ENCODE data around the gene VIPAS39. TPM values are rescaled to one million over a fixed set of nuclear protein-coding genes. Genes with fewer than 3 reads are reported as not detected.

VIPAS39 gene
- total and polyA plus RNA-seq, 2 of the 13 experiments (the other 11 are each of a cell fraction or from before 2014, with no cell fraction given): 13.3 to 21.5 TPM

DNA sequence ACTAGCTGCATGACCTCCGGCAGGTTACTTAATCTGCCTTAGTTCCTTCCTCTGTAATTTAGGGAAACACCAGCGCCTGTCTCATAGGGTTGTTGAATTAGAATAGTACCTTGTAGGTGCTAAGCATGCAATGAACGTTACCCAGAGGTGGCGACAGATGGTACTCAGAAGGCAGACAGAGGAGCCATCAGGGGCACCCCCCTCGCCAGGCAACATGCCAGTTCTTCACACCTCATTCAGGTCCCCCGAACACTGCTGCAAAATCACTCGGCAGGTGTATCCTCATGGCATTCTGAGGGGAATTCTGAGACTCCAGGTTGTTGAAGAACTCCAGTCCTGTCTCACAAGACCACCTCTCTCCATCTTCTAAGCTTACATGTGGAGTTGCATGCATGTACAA is 31.2 kb upstream of the VIPAS39 start (continued):
- TF ChIP-seq ETS1 (CRISPR knock-in tag; IDR thresholded peaks at IDR 0.05): no peak
- no peak for TF ChIP-seq SATB2 (CRISPR knock-in tag; IDR thresholded peaks at IDR 0.05)
- no peak for TF ChIP-seq TEAD3 (CRISPR knock-in tag; optimal IDR thresholded peaks at IDR 0.05; ENCODE audit: borderline replicate concordance)
- TF ChIP-seq, protein P1, sequence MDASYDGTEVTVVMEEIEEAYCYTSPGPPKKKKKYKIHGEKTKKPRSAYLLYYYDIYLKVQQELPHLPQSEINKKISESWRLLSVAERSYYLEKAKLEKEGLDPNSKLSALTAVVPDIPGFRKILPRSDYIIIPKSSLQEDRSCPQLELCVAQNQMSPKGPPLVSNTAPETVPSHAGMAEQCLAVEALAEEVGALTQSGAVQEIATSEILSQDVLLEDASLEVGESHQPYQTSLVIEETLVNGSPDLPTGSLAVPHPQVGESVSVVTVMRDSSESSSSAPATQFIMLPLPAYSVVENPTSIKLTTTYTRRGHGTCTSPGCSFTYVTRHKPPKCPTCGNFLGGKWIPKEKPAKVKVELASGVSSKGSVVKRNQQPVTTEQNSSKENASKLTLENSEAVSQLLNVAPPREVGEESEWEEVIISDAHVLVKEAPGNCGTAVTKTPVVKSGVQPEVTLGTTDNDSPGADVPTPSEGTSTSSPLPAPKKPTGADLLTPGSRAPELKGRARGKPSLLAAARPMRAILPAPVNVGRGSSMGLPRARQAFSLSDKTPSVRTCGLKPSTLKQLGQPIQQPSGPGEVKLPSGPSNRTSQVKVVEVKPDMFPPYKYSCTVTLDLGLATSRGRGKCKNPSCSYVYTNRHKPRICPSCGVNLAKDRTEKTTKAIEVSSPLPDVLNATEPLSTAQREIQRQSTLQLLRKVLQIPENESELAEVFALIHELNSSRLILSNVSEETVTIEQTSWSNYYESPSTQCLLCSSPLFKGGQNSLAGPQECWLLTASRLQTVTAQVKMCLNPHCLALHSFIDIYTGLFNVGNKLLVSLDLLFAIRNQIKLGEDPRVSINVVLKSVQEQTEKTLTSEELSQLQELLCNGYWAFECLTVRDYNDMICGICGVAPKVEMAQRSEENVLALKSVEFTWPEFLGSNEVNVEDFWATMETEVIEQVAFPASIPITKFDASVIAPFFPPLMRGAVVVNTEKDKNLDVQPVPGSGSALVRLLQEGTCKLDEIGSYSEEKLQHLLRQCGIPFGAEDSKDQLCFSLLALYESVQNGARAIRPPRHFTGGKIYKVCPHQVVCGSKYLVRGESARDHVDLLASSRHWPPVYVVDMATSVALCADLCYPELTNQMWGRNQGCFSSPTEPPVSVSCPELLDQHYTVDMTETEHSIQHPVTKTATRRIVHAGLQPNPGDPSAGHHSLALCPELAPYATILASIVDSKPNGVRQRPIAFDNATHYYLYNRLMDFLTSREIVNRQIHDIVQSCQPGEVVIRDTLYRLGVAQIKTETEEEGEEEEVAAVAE (CRISPR knock-in tag; IDR thresholded peaks at IDR 0.05; ENCODE audit: borderline replicate concordance): no peak
- no peak for TF ChIP-seq ZFP82 (CRISPR knock-in tag; IDR thresholded peaks at IDR 0.05; ENCODE audit: borderline replicate concordance)

GRCh38 chr14:77485901-77486678 is 28.7 kb upstream of the VIPAS39 start:
- WGBS (ENCODE audit: low lambda C conversion rate): 96% methylated on average over 7 of the region's 7 CpGs
- Histone ChIP-seq H3K36me3 (replicated peaks in 1 of 2; ENCODE audit: control insufficient read depth in 1 of 2, insufficient read depth in 2 of 2, low read length in 2 of 2) (peaks cover 24 to 35% of the 10 kb centered on the region in 2 experiments), H3K9me3 (ENCODE audit: low read length) (no peaks in the 10 kb centered on the region), H3K9ac (ENCODE audit: insufficient read depth, low read depth, low read length) (no peak overlapping the region), H3K79me2 (ENCODE audit: insufficient read depth, low read length) (no peaks in the 10 kb centered on the region), H3K27me3 (ENCODE audit: control insufficient read depth in 1 of 2, insufficient read depth in 2 of 2, low read length in 2 of 2) (no peaks in the 10 kb centered on the region), H4K20me1 (ENCODE audit: insufficient read depth, low read length) (peaks cover 3% of the 10 kb centered on the region; the same call in 1 of the 2 replicates), H3K4me2 (ENCODE audit: low read depth, low read length) (no peak overlapping the region), H2AFZ (ENCODE audit: low read length) (no peak overlapping the region), H3K4me1 (ENCODE audit: insufficient read depth, low read length) (no peaks in the 10 kb centered on the region), H3K4me3 (replicated peaks in 1 of 3; ENCODE audit: insufficient read depth in 1 of 3, low read depth in 2 of 3, low read length in 3 of 3) (no peak overlapping the region), H3K27ac (ENCODE audit: extremely low read length, insufficient read depth, low read length) (no peak overlapping the region)
- in situ Hi-C loops (cut with HindIII; ENCODE audit: extremely low pct_ligation_motif_present, low pct_unique_long_range_greater_than_20kb) (no loop called here), intact Hi-C loops (cut with micrococcal nuclease; ENCODE audit: unreplicated experiment) (no loop called here)
- ChIA-PET CTCF (ENCODE audit: low intra/inter-chr PET ratio, low total read pairs) (no interaction called here), POLR2A (no interaction called here)
- no TSS peak for BruUV-seq (replicated peaks)
- DNase-seq (ENCODE audit: low spot score) (no peak), ATAC-seq (no peak), FAIRE-seq (no peak)
- TF ChIP-seq, protein P2, sequence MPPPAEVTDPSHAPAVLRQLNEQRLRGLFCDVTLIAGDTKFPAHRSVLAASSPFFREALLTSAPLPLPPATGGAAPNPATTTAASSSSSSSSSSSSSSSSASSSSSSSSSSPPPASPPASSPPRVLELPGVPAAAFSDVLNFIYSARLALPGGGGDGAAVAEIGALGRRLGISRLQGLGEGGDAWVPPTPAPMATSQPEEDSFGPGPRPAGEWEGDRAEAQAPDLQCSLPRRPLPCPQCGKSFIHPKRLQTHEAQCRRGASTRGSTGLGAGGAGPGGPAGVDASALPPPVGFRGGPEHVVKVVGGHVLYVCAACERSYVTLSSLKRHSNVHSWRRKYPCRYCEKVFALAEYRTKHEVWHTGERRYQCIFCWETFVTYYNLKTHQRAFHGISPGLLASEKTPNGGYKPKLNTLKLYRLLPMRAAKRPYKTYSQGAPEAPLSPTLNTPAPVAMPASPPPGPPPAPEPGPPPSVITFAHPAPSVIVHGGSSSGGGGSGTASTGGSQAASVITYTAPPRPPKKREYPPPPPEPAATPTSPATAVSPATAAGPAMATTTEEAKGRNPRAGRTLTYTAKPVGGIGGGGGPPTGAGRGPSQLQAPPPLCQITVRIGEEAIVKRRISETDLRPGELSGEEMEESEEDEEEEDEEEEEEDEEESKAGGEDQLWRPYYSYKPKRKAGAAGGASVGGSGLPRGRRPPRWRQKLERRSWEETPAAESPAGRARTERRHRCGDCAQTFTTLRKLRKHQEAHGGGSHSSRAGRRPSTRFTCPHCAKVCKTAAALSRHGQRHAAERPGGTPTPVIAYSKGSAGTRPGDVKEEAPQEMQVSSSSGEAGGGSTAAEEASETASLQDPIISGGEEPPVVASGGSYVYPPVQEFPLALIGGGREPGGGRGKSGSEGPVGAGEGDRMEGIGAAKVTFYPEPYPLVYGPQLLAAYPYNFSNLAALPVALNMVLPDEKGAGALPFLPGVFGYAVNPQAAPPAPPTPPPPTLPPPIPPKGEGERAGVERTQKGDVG (CRISPR knock-in tag; IDR thresholded peaks at IDR 0.05; ENCODE audit: borderline replicate concordance): no peak
- TF ChIP-seq ZSCAN31 (CRISPR knock-in tag; IDR thresholded peaks at IDR 0.05; ENCODE audit: low read depth): no peak
- TF ChIP-seq GRHL1 (CRISPR knock-in tag; conservative IDR thresholded peaks at IDR 0.05): no peak
- TF ChIP-seq DNMT3B (CRISPR knock-in tag; conservative IDR thresholded peaks at IDR 0.05): no peak
- TF ChIP-seq HIVEP1 (CRISPR knock-in tag; IDR thresholded peaks at IDR 0.05): no peak
